Activated CD4-positive, alpha-beta memory T cell treated with anti-CD3 and anti-CD28 coated beads, Interleukin-2, amount 10 ng/mL, durations not matched to agents 7 days and 5 days (primary cell): ENCODE data around the gene CBX8. TPM values are rescaled to one million over a fixed set of nuclear protein-coding genes. Genes with fewer than 3 reads are reported as not detected.

Source experiments
- CTCF ChIA-PET: fragments of 350-600 bp; sonication (Branson Sonifier 250); formaldehyde crosslinking; loops from one replicate; lab custom pipeline; 2021; ENCODE audit warnings: antibody characterized with exemption, inconsistent platforms; lab: Charles Lee
- POLR2A ChIA-PET: fragments of 350-600 bp; sonication (Branson Sonifier 250); formaldehyde crosslinking; loops from one replicate; lab custom pipeline; 2021; ENCODE audit warnings: antibody characterized with exemption; lab: Charles Lee
- DNase-seq: peaks from one replicate; pipeline ENCODE4 v3.0.0-alpha.2; 2020
- H3K27ac Mint-ChIP-seq: one replicate; pipeline ENCODE4 v1.8.0; 2021; ENCODE audit warnings: mild to moderate bottlenecking, mixed read lengths
- H3K27me3 Mint-ChIP-seq: one replicate; pipeline ENCODE4 v1.8.0; 2021; ENCODE audit warnings: mixed read lengths
- H3K36me3 Mint-ChIP-seq: one replicate; pipeline ENCODE4 v1.8.0; 2021; ENCODE audit warnings: low read depth, mixed read lengths
- H3K4me1 Mint-ChIP-seq: one replicate; pipeline ENCODE4 v1.8.0; 2021; ENCODE audit warnings: mixed read lengths
- H3K4me3 Mint-ChIP-seq: one replicate; pipeline ENCODE4 v1.8.0; 2021; ENCODE audit warnings: mild to moderate bottlenecking, mixed read lengths
- H3K9me3 Mint-ChIP-seq: one replicate; pipeline ENCODE4 v1.8.0; 2021; ENCODE audit warnings: mixed read lengths
- total RNA-seq, 2 experiments: library from RNA; stranded (reverse); gene quantifications; one replicate each; pipeline ENCODE4 v1.2.3, GENCODE V29; 2021

CBX8 gene
- total RNA-seq, 2 experiments from 2014 or later = 5.7 to 6.7 TPM

- Mint-ChIP-seq H3K27me3 (peaks cover 55% of the 10 kb centered on the region), H3K36me3 (peaks cover 4% of the 10 kb centered on the region), H3K27ac (peak overlapping the region; percentile 52), H3K4me3 (peak overlapping the region; percentile 5), H3K9me3 (no peaks in the 10 kb centered on the region), H3K4me1 (peaks cover 28% of the 10 kb centered on the region)
- ChIA-PET CTCF (interaction anchor here (0.8 kb wide), 1 partner anchor 17 kb away, joined by 3 read pairs; the partner anchor contains the start of gene CBX8), POLR2A (interaction anchor here (0.9 to 4.8 kb wide), 3 partner anchors 17 to 27 kb away, joined by 3 to 24 read pairs (median 3); partner anchors contain the start of gene CBX8)
- no peak for DNase-seq
Observed at GRCh38 chr17:79814127-79814973, 17.5 kb upstream of the CBX8 start.

- Mint-ChIP-seq H3K27ac (no peak overlapping the region), H3K4me3 (no peak overlapping the region), H3K4me1 (peaks cover 32% of the 10 kb centered on the region), H3K27me3 (peaks cover 55% of the 10 kb centered on the region), H3K9me3 (no peaks in the 10 kb centered on the region), H3K36me3 (peaks cover 4% of the 10 kb centered on the region)
- DNase-seq = no peak
- ChIA-PET POLR2A (interaction anchor here (0.9 to 4.8 kb wide), 5 partner anchors 16 to 27 kb away, joined by 3 to 24 read pairs (median 3); partner anchors contain the start of gene CBX8), CTCF (interaction anchor here (1.2 kb wide), 1 partner anchor 26 kb away, joined by 3 read pairs; the partner anchor contains the start of gene CBX4)
Observed at GRCh38 chr17:79813297-79814126, 16.6 kb upstream of the CBX8 start.

DNA sequence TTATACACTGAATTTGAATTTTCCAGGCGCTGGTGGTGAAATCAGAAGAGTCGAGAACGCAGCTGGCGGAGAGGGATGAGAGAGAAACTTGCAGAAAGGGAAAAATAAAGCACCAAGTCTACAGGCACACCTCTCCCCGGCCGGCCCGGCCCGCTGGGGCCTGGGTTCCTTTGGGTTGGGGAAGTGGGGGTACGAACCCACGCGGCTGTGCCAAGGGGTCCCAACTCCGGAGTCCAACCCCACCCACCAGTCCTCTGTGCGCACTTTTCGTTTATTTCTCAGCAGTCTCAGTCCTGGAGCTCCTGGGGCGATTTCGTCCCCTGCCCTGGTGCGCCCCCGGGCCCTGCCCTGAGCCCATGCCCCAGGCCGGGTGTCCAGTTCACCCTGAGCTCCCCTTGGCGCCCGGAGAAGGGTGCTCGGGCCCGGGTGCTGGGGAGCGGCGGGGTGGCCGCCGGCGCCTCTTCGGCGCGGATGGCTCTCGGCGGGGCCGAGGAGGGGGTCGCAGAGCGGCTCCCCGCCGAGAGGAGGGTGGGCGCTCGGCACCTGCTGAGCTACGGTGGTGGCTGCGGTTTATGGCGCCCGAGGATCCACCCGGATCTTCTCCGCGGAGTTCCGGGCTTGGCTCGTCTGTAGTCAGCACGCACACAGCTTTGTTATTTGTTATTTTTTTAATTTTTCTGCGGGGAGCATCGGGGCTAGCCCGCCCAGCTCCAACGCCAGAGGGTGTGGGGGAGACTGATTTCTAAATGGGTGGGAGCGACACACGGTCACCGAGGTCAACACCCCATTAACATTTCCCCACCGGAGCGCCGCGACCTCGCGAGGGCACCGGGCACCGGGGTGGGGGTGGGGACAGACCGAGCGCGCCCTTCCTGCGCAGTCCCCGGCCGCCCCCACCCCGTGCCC, 15.7 kb upstream of the CBX8 start:
- POLR2A ChIA-PET = interaction anchor here (0.6 to 4.8 kb wide), 6 partner anchors 9 to 28 kb away, joined by 3 to 24 read pairs (median 4); partner anchors contain the start of genes CBX4 and CBX8
- DNase-seq = no peak
- peak overlapping the region; percentile 14 for H3K4me3 Mint-ChIP-seq
- CTCF ChIA-PET = interaction anchor here (1.2 to 1.3 kb wide), 3 partner anchors 23 to 159 kb away, joined by 3 to 4 read pairs (median 4); partner anchors contain the start of gene CBX4
- H3K27me3 Mint-ChIP-seq = peaks cover 61% of the 10 kb centered on the region
- peaks cover 4% of the 10 kb centered on the region for H3K36me3 Mint-ChIP-seq
- no peak overlapping the region for H3K27ac Mint-ChIP-seq
- peaks cover 32% of the 10 kb centered on the region for H3K4me1 Mint-ChIP-seq
- no peaks in the 10 kb centered on the region for H3K9me3 Mint-ChIP-seq

- Mint-ChIP-seq H3K4me3 (no peak overlapping the region), H3K36me3 (peaks cover 4% of the 10 kb centered on the region), H3K27ac (no peak overlapping the region), H3K4me1 (peaks cover 32% of the 10 kb centered on the region), H3K9me3 (no peaks in the 10 kb centered on the region), H3K27me3 (peaks cover 61% of the 10 kb centered on the region)
- no peak for DNase-seq
- ChIA-PET CTCF (interaction anchor here (1.2 to 2.3 kb wide), 4 partner anchors 24 to 160 kb away, joined by 3 to 14 read pairs (median 4); partner anchors contain the start of gene CBX4), POLR2A (interaction anchor here (1.0 to 4.8 kb wide), 6 partner anchors 14 to 29 kb away, joined by 3 to 24 read pairs (median 6); partner anchors contain the start of genes CBX4 and CBX8)
Observed at GRCh38 chr17:79811868-79812352, 15.0 kb upstream of the CBX8 start.

- peaks cover 4% of the 10 kb centered on the region for H3K36me3 Mint-ChIP-seq
- H3K27ac Mint-ChIP-seq = no peak overlapping the region
- ChIA-PET CTCF (interaction anchor here (1.0 to 2.3 kb wide), 6 partner anchors 24 to 181 kb away, joined by 3 to 14 read pairs (median 4); partner anchors contain the start of gene CBX4), POLR2A (interaction anchor here (0.9 to 4.8 kb wide), 5 partner anchors 13 to 29 kb away, joined by 3 to 24 read pairs (median 6); partner anchors contain the start of genes CBX4 and CBX8)
- H3K27me3 Mint-ChIP-seq = peaks cover 61% of the 10 kb centered on the region
- no peaks in the 10 kb centered on the region for H3K9me3 Mint-ChIP-seq
- peaks cover 30% of the 10 kb centered on the region for H3K4me1 Mint-ChIP-seq
- peak; percentile 46 for DNase-seq
- peak overlapping the region; percentile 21 for H3K4me3 Mint-ChIP-seq
Observed at GRCh38 chr17:79811011-79811867, 14.4 kb upstream of the CBX8 start.

DNA sequence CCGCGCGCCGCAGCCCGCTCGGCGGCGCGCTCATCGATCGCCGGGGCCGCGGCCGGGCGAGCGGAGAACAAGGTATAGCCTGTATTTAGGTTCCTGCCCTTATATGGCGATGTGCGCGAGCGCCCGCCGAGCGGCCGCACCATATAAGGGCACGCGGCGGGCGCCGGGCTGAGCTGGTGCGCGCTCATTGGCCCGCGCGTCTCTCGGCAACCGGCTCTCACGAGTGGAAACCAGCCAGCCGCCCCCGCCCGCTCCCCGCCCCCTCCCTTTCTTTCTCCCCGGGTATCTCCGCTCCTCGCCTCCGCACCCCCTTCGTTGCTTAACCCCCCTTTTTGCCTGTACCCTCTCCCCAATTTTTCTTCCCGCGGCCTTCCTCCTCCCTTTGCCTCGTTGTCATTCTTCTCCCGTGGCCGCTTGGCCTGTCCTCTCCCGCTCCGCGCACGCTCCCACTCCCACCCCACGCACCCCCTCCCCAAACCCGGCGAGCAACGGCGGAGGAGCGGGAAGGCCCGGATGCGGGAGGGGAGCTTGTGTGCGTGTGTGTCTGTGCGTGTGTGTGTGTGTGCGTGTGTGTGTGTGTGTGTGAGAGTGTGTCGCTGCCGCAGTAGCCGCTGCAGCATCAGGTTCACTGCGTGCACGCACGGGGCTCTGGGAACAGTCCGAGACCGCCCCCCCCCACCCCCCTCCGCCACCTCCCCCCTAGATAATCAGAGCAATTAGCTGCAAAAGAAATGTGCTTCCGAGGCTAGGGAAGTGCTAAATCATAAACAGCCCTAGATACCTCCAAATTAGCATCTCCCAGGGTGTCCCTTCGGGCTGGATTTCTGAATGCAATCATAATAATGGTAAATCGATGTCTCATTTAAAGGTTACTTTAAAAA, 13.5 kb upstream of the CBX8 start:
- Mint-ChIP-seq H3K4me3 (peak overlapping the region; percentile 21), H3K9me3 (no peaks in the 10 kb centered on the region), H3K4me1 (peaks cover 32% of the 10 kb centered on the region), H3K36me3 (peaks cover 4% of the 10 kb centered on the region), H3K27me3 (peaks cover 64% of the 10 kb centered on the region), H3K27ac (no peak overlapping the region)
- ChIA-PET CTCF (interaction anchor here (0.6 to 2.3 kb wide), 6 partner anchors 13 to 182 kb away, joined by 3 to 14 read pairs (median 4); partner anchors contain the start of genes CBX4 and CBX8), POLR2A (interaction anchor here (0.9 to 4.8 kb wide), 6 partner anchors 8 to 29 kb away, joined by 3 to 24 read pairs (median 6); partner anchors contain the start of genes CBX4 and CBX8)
- DNase-seq = peak; percentile 82

DNA sequence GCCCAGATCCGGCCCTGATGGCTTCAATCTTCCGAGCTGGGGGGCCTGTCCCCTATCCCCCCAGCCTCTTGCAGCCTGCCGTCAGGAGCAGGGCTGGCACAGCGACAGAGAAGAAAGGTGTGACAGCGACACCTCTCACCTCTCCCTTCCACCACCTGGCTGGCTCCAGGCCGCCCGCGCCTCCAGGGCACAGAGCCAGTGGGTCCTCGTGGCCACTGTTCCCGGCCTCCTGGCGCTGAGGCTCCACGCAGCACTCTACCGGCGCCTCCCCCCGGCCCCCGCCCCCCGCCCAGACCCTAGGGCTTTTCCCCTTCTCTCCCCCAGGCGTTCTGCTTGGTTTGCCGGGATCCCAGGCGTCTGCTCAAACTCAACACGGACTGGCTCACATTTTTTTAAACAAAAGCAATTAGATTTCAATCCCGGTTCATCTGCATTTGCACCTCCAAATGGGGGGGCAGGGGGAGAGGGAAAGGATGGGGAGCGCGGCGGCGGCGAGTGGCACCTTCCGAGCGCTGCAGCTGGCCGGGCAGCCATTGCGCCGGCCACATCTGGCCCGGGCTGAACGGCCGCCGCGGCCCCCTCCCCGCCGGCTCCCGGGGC, 12.8 kb upstream of the CBX8 start:
- Mint-ChIP-seq H3K27me3 (peaks cover 71% of the 10 kb centered on the region), H3K9me3 (no peaks in the 10 kb centered on the region), H3K36me3 (peaks cover 5% of the 10 kb centered on the region), H3K4me1 (peaks cover 40% of the 10 kb centered on the region), H3K27ac (no peak overlapping the region), H3K4me3 (no peak overlapping the region)
- no peak for DNase-seq
- POLR2A ChIA-PET = interaction anchor here (1.0 to 1.3 kb wide), 2 partner anchors 9 to 29 kb away, joined by 3 to 7 read pairs; partner anchors contain the start of gene CBX4
- CTCF ChIA-PET = interaction anchor here (1.7 to 2.6 kb wide), 3 partner anchors 12 to 31 kb away, joined by 11 to 14 read pairs (median 11); partner anchors contain the start of genes CBX4 and CBX8

- Mint-ChIP-seq H3K36me3 (peaks cover 5% of the 10 kb centered on the region), H3K27ac (no peak overlapping the region), H3K27me3 (peaks cover 69% of the 10 kb centered on the region), H3K4me1 (peaks cover 38% of the 10 kb centered on the region), H3K9me3 (no peaks in the 10 kb centered on the region), H3K4me3 (no peak overlapping the region)
- no peak for DNase-seq
- ChIA-PET POLR2A (interaction anchor here (1.1 to 2.9 kb wide), 5 partner anchors 10 to 30 kb away, joined by 3 to 13 read pairs (median 3); partner anchors contain the start of genes CBX4 and CBX8), CTCF (interaction anchor here (1.1 to 2.6 kb wide), 5 partner anchors 12 to 63 kb away, joined by 4 to 11 read pairs (median 5); partner anchors contain the start of gene CBX8)
Observed at GRCh38 chr17:79808763-79809529, 12.1 kb upstream of the CBX8 start.
